ENCODE data around the gene ZNF425.
"Not testable (repeated sequence)": the region's sequence is repeated elsewhere in the genome, so short reads cannot be mapped to it uniquely, and the experiment has no call there.

The ZNF425 gene

GRCh38 chr7:149125863-149126661 is at the start of gene ZNF425:
TSS of gene ZNF425 (minus strand) at chr7:149126324. CDS start at chr7:149126213, 111 bp downstream.
- DNase-seq, result peak; percentile 96

GRCh38 chr7:149175150-149175549 is 49.0 kb upstream of the ZNF425 start:
- no peak for DNase-seq

GRCh38 chr7:149172534-149172920 is 46.4 kb upstream of the ZNF425 start:
- DNase-seq, result no peak

DNA sequence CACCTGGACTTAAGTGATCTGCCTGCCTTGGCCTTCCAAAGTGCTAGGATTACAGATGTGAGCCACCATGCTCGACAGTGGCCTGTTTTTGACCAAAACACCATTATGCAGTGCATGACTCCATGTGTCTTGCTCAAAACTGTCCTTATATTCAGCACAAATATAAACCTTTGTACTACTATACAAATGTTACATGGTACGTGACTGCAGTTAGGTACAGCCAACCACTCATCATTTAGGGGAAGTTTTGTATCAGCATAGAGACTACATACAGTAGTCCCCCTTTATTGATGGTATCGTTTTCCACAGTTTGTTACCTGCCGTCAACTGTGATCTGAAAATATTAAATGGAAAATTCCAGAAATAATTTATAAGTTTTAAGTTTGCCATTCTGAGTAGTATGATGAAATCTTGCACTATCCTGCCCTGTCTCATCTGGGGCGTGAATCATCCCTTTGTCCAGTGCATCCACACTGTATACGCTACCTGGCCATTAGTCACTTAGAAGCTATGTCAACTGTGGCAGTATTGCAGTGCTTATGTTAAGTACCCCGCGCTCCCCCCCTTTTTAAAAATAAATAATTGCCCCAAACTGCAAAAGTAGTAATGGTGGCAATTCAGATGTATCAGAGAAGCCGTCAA is 45.9 kb upstream of the ZNF425 start:
- no peak for DNase-seq

- no peak for DNase-seq
Observed at GRCh38 chr7:149166630-149167352, 40.7 kb upstream of the ZNF425 start.

DNA sequence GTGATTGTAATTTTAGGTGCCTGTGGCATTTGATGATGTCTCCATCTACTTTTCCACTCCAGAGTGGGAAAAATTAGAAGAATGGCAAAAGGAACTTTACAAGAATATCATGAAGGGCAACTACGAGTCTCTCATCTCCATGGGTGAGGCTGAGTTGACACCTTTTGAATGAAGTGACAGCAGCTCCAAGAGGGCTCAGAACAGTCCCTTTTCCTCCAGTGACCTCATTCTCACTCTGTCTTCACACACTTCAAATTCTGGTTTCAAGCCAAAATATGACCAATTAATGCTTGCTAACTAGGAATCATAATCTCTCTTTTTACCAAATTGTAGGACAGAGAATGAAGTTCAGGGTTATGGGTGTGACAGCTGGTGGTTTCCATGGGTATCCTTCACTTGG is 40.0 kb upstream of the ZNF425 start:
- no peak for DNase-seq

DNA sequence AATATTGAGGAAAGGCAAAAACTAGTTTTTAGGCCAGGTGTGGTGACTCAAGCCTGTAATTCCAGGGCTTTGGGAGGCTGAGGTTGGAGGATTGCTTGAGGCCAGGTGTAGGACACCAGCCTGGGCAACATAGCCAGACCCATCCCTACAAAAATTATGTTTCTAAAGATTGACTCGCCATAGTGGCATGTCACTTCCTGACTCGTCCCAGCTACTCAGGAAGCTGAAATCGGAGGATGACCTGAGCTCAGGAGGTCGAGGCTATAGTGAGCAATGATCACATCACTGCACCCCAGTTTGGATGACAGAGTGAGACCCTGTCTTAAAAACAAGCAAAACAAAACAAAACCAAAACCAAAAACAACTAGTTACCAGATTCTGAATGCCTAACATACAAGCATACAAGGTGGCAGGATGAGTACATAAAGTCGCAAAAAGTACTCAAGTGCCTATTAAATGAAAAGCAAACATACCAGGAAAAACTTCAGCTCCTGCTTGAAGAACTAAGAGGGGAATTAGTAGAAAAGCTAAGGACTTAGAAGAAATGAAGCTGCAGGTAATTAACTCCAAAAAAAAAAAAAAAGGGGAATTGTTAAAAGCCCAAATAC is 35.2 kb upstream of the ZNF425 start:
- DNase-seq, result no peak

DNA sequence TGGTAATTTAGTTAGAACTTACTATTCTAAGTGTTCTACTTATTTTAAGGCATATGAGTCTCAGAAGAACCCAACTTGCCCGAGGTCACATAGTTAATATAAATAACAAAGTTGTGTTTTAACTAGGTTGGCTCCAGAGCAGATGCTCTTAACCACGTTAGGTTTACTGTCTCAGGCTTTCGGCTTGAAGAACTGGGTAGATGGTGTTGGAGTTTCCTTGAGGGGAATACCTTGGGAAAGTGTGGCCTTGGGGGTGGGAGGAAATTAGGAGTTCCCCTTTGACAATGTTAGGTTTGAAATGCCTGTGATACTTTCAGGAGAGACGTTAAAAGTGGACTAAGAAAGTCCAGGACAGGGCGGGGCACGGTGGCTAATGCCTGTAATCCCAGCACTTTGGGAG is 30.8 kb upstream of the ZNF425 start:
- no peak for DNase-seq

DNA sequence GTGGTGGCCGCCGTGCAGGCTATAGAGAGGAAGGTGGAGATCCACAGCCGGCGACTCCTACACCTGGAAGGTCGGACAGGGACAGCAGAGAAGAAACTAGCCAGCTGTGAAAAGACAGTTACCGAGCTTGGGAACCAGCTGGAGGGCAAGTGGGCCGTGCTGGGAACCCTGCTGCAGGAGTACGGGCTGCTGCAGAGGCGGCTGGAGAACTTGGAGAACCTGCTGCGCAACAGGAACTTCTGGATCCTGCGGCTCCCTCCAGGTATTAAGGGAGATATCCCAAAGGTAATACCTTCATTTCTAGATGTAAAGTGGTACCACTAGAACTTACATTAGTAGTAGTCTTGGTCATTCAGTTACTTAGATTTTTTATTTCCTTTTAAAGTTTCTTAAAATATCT is 27.9 kb upstream of the ZNF425 start:
- no peak for DNase-seq

- no peak for DNase-seq
Observed at GRCh38 chr7:149153346-149153745, 27.2 kb upstream of the ZNF425 start.

GRCh38 chr7:149150981-149151380 is 24.9 kb upstream of the ZNF425 start:
- no peak for DNase-seq

GRCh38 chr7:149147752-149148653 is 21.9 kb upstream of the ZNF425 start:
- DNase-seq, result peak; percentile 65

- peak; percentile 89 for DNase-seq
Observed at GRCh38 chr7:149147072-149147751, 21.1 kb upstream of the ZNF425 start, which contains the start of gene ZNF398. TSS of gene ZNF398 (plus strand) at chr7:149147453. CDS start at chr7:149147743, 290 bp downstream.

DNA sequence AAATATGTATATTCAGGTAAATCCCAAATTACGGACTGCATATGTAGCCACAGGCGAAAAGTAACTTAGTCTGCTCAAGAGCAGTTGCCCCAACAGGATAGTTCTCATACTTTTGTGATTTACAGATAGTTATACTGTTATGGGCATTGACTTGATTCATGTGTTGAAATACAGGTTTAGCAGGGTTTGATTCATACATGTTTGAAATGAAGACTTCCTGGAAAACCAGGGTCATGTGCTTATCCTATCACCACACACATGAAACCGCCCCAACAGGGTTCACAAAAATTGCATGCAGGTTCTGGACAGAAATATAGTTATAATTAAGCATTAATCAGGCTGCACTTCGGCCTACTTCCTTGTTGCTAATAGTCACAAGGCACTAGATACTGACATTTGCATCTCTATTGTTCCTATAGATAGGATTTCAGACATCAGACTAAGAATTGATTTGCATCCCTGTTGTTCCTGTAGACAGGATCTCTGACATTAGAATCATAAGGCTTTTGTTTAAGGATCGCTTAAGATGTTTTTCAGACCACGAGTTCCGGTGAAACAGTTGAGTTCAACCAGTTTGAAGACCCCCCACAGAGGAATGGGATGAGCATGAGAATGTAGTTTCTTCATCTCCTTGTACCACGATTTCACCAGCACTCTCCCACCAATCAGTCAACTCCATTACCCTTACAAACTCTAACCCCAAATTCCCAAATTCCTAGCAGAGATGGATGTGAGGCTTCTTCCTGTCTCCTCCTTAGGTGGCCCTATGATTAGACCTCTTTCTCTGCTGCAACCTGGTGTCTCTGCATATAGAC is 19.1 kb upstream of the ZNF425 start:
- DNase-seq, result no peak

- DNase-seq, result not testable (repeated sequence)
Observed at GRCh38 chr7:149144436-149144922, 18.4 kb upstream of the ZNF425 start.

GRCh38 chr7:149141893-149142292 is 15.8 kb upstream of the ZNF425 start:
- DNase-seq, result no peak

DNA sequence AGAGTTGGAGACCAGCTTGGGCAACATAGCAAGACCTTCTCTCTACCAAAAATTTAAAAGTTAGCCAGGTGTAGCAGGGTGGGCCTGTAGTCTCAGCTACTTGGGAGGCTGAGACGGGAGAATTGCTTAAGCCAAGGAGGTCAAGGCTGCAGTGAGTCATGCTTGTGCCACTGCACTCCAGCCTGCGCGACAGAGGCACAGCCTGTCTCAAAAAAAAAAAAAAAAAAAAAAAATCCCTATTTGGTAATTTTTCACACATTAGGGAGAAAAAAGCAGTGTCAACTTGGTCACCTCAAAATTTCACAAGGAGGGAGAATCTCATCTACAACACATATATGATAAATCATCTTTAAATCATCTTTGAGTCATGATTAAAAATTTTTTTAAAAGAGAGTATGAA is 14.7 kb upstream of the ZNF425 start:
- no peak for DNase-seq

- no peak for DNase-seq
Observed at GRCh38 chr7:149136118-149136517, 10.0 kb upstream of the ZNF425 start.

DNA sequence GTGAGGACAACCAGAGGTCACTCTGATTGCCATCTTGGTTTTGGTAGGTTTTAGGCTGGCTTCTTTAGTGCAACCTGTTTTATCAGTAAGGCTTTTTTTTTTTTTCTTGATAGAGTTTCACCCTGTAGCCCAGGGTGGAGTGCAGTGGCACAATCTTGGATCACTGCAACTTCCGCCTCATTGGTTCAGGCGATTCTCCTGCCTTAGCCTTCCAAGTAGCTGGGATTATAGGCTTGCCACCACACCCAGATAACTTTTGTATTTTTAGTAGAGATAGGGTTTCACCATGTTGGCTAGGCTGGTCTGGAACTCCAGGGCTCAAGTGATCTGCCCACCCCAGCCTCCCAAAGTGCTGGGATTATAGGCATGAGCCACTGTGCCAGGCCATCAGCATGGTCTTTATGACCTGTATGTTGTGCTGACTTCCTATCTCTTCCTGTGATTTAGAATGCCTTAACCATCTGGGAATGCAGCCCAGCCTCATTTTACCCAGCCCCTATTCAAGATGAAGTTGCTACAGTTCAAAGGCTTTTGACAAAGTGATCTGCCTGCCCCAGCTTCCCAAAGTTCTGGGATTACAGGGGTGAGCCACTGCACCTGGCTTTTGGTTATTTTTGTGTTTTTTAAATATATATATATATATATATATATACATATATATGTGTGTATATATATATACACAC is 7.0 kb upstream of the ZNF425 start:
- no peak for DNase-seq

Data from right hindlimb (tissue), 1 donor.